HG03175 (cell line): ENCODE results near the gene INHA.

Experiments used
- ATAC-seq: cut with Tn5 transposase; IDR thresholded peaks from one replicate; pipeline ENCODE4 v1.9.1; 2021; ENCODE audit warnings: mild to moderate bottlenecking, moderate library complexity; ENCODE audit not compliant: unreplicated experiment

INHA gene

GRCh38 chr2:219557320-219557719 is 14.8 kb upstream of the INHA start:
- ATAC-seq, result no peak

- no peak for ATAC-seq
Observed at GRCh38 chr2:219557791-219558785, 14.0 kb upstream of the INHA start.

GRCh38 chr2:219559156-219559915 is 12.8 kb upstream of the INHA start:
- no peak for ATAC-seq

GRCh38 chr2:219560037-219560892 is 11.8 kb upstream of the INHA start:
- no peak for ATAC-seq

- no peak for ATAC-seq
Observed at GRCh38 chr2:219560893-219561178, 11.3 kb upstream of the INHA start.

GRCh38 chr2:219561179-219562048 is 10.7 kb upstream of the INHA start:
- no peak for ATAC-seq

- ATAC-seq, result no peak
Observed at GRCh38 chr2:219562049-219563020, 9.8 kb upstream of the INHA start.

- no peak for ATAC-seq
Observed at GRCh38 chr2:219563271-219563928, 8.7 kb upstream of the INHA start.

GRCh38 chr2:219565130-219566080 is 6.7 kb upstream of the INHA start:
- ATAC-seq, result no peak

GRCh38 chr2:219566640-219567039 is 5.5 kb upstream of the INHA start:
- ATAC-seq, result no peak

- no peak for ATAC-seq
Observed at GRCh38 chr2:219567131-219567530, 5.0 kb upstream of the INHA start.

- ATAC-seq, result no peak
Observed at GRCh38 chr2:219567791-219568361, 4.2 kb upstream of the INHA start.

- ATAC-seq, result no peak
Observed at GRCh38 chr2:219569041-219569440, 3.1 kb upstream of the INHA start.

- no peak for ATAC-seq
Observed at GRCh38 chr2:219569635-219570034, 2.5 kb upstream of the INHA start.

- no peak for ATAC-seq
Observed at GRCh38 chr2:219570194-219570923, 1.8 kb upstream of the INHA start.

GRCh38 chr2:219570924-219571310 is 1.2 kb upstream of the INHA start:
- no peak for ATAC-seq
